ENCODE measurements around the gene PRR7.

The PRR7 gene

GRCh38 chr5:177403792-177404640 lies 42.6 kb upstream of the PRR7 start:
- TF ChIP-seq CTCF (IDR thresholded peaks at IDR 0.05; ENCODE audit: low read depth, low read length), result peak; percentile 75
- H3K4me3 ChIP-seq (ENCODE audit: low read depth, low read length), result peak overlapping the region; percentile 65

GRCh38 chr5:177404641-177405179 lies 41.9 kb upstream of the PRR7 start:
- H3K4me3 ChIP-seq (ENCODE audit: low read depth, low read length), result peak overlapping the region; percentile 65
- TF ChIP-seq CTCF (IDR thresholded peaks at IDR 0.05; ENCODE audit: low read depth, low read length), result no peak

- TF ChIP-seq CTCF (IDR thresholded peaks at IDR 0.05; ENCODE audit: low read depth, low read length), result no peak
- H3K4me3 ChIP-seq (ENCODE audit: low read depth, low read length), result no peak overlapping the region
These were observed 41.3 kb upstream of the PRR7 start for GRCh38 chr5:177405312-177405711.

GRCh38 chr5:177405805-177406204 lies 40.8 kb upstream of the PRR7 start:
- H3K4me3 ChIP-seq (ENCODE audit: low read depth, low read length), result no peak overlapping the region
- no peak for TF ChIP-seq CTCF (IDR thresholded peaks at IDR 0.05; ENCODE audit: low read depth, low read length)

GRCh38 chr5:177409043-177409801 lies 37.4 kb upstream of the PRR7 start, which contains the start of gene F12:
TSS of gene F12 (minus strand) at chr5:177409564. CDS start at chr5:177409527, 37 bp downstream.
- TF ChIP-seq CTCF (IDR thresholded peaks at IDR 0.05; ENCODE audit: low read depth, low read length), result no peak
- no peak within 1 kb of the TSS for H3K4me3 ChIP-seq (ENCODE audit: low read depth, low read length)

- TF ChIP-seq CTCF (IDR thresholded peaks at IDR 0.05; ENCODE audit: low read depth, low read length), result no peak
- no peak overlapping the region for H3K4me3 ChIP-seq (ENCODE audit: low read depth, low read length)
These were observed 36.0 kb upstream of the PRR7 start for GRCh38 chr5:177410575-177410974.

All from WI38 (cell line).